SK-N-SH (cell line): ENCODE data around the gene EOLA1. TPM values are rescaled to one million over a fixed set of nuclear protein-coding genes. Genes with fewer than 3 reads are reported as not detected.
A peak's percentile ranks its signal among the peaks of the same experiment; 100 is the strongest.

Experiments used
- CTCF ChIA-PET: fragments of 300-600, 350-600 bp; formaldehyde crosslinking; extraction: SDS; loops from one replicate; lab custom pipeline; 2021; lab: Yijun Ruan, JAX
- POLR2A ChIA-PET: fragments of 350-600 bp; sonication (Branson Sonifier 250); formaldehyde crosslinking; extraction: SDS; loops from one replicate; lab custom pipeline; 2020; ENCODE audit warnings: antibody characterized with exemption, inconsistent platforms; lab: Yijun Ruan, JAX
- DNase-seq: peaks from one replicate; pipeline ENCODE4 v3.0.0; 2012
- H2AFZ ChIP-seq: fragments of 200-600 bp; sonication (generic); 2 replicates; pipeline ENCODE4 v1.8.1; 2016; ENCODE audit warnings: antibody characterized with exemption, mild to moderate bottlenecking, low read depth
- H3F3A ChIP-seq: fragments of 200-600 bp; sonication (generic); replicated peaks from 2 replicates; pipeline ENCODE3; 2016; ENCODE audit warnings: antibody characterized with exemption, mild to moderate bottlenecking; ENCODE audit not compliant: insufficient read depth
- H3K27ac ChIP-seq, 2 experiments: fragments of 200-500 bp in 1 of 2; fragments of 200-600 bp in 1 of 2; sonication (Bioruptor generic) in 1 of 2; sonication (generic), shearing (Covaris generic) in 1 of 2; 2 replicates each; pipeline versions ENCODE4 v1.5.1 to v1.6.1; 2014 to 2016; ENCODE audit warnings: low read depth in 2 of 2, inconsistent platforms in 1 of 2, low read length in 1 of 2, mild to moderate bottlenecking in 1 of 2, mixed read lengths in 1 of 2
- H3K27me3 ChIP-seq: fragments of 200-600 bp; sonication (generic), shearing (Covaris generic); 2 replicates; pipeline ENCODE4 v1.6.1; 2016; ENCODE audit warnings: mixed run types; ENCODE audit not compliant: insufficient read depth
- H3K36me3 ChIP-seq, 2 experiments: fragments of 200-500 bp in 1 of 2; fragments of 200-600 bp in 1 of 2; sonication (Bioruptor generic) in 1 of 2; sonication (generic) in 1 of 2; replicated peaks in 1 of 2; 2 replicates each; pipeline versions ENCODE3 to v1.5.1; 2014 to 2016; ENCODE audit warnings: low read length in 1 of 2, mild to moderate bottlenecking in 1 of 2; ENCODE audit not compliant: insufficient read depth in 2 of 2, control insufficient read depth in 1 of 2
- H3K4me1 ChIP-seq, 2 experiments: fragments of 200-500 bp in 1 of 2; fragments of 200-600 bp in 1 of 2; sonication (Bioruptor generic) in 1 of 2; sonication (generic), shearing (Covaris generic) in 1 of 2; 2 replicates each; pipeline versions ENCODE4 v1.5.1 to v1.6.1; 2014 to 2016; ENCODE audit warnings: low read depth in 1 of 2, low read length in 1 of 2, mixed run types in 1 of 2; ENCODE audit not compliant: insufficient read depth in 2 of 2, control insufficient read depth in 1 of 2
- H3K4me2 ChIP-seq: fragments of 200-600 bp; sonication (generic), shearing (Covaris generic); 2 replicates; pipeline ENCODE4 v1.6.1; 2017; ENCODE audit warnings: mixed run types
- H3K4me3 ChIP-seq, 2 experiments: fragments of 200-500 bp in 1 of 2; fragments of 200-600 bp in 1 of 2; sonication (Bioruptor generic) in 1 of 2; sonication (generic), shearing (Covaris generic) in 1 of 2; 2 replicates each; pipeline versions ENCODE4 v1.5.1 to v1.8.1; 2014 to 2016; ENCODE audit warnings: low read depth in 2 of 2, inconsistent platforms in 1 of 2, low read length in 1 of 2, mild to moderate bottlenecking in 1 of 2, mixed read lengths in 1 of 2, moderate library complexity in 1 of 2
- H3K79me2 ChIP-seq: fragments of 200-600 bp; sonication (generic); 2 replicates; pipeline ENCODE4 v1.8.1; 2017; ENCODE audit warnings: mild to moderate bottlenecking; ENCODE audit not compliant: insufficient read depth
- H3K9ac ChIP-seq: fragments of 200-600 bp; sonication (generic); 2 replicates; pipeline ENCODE4 v1.6.1; 2017; ENCODE audit warnings: mixed run types
- H3K9me2 ChIP-seq: fragments of 200-600 bp; sonication (generic); 2 replicates; pipeline ENCODE4 v1.6.1; 2017; ENCODE audit warnings: mixed run types
- H3K9me3 ChIP-seq: fragments of 200-600 bp; sonication (generic); 2 replicates; pipeline ENCODE4 v1.6.1; 2017; ENCODE audit warnings: mixed run types, mild to moderate bottlenecking, moderate library complexity
- H4K20me1 ChIP-seq: fragments of 200-600 bp; sonication (generic); 2 replicates; pipeline ENCODE4 v1.6.1; 2017; ENCODE audit warnings: mild to moderate bottlenecking, mixed run types; ENCODE audit not compliant: insufficient read depth
- CHD2 ChIP-seq: fragments of 150-350 bp; IDR thresholded peaks from 2 replicates; pipeline ENCODE4 v1.6.1; 2018; ENCODE audit warnings: low read length; ENCODE audit not compliant: partially characterized antibody
- CTCF ChIP-seq: fragments of 200-600 bp; sonication (generic); IDR thresholded peaks from 2 replicates; pipeline ENCODE4 v1.6.1; 2017; ENCODE audit warnings: antibody characterized with exemption, mild to moderate bottlenecking, moderate library complexity
- ELF1 ChIP-seq: IDR thresholded peaks from 2 replicates; pipeline ENCODE4 v1.4.0; 2012
- FOSL2 ChIP-seq: IDR thresholded peaks from 2 replicates; pipeline ENCODE4 v1.4.0; 2012; ENCODE audit warnings: low read depth, mild to moderate bottlenecking, moderate library complexity, borderline replicate concordance
- FOXM1 ChIP-seq: IDR thresholded peaks from 2 replicates; pipeline ENCODE4 v1.4.0; 2012; ENCODE audit warnings: low read depth, mild to moderate bottlenecking
- GABPA ChIP-seq: IDR thresholded peaks from 2 replicates; pipeline ENCODE4 v1.4.0; 2012; ENCODE audit warnings: low read depth, mild to moderate bottlenecking
- GATA2 ChIP-seq: sonication (generic); formaldehyde crosslinking; IDR thresholded peaks from 2 replicates; pipeline ENCODE4 v1.5.0; 2020; ENCODE audit warnings: mild to moderate bottlenecking, missing genetic modification reagents
- JUND ChIP-seq: IDR thresholded peaks from 2 replicates; pipeline ENCODE4 v1.4.0; 2012
- MAX ChIP-seq: IDR thresholded peaks from 2 replicates; pipeline ENCODE4 v1.4.0; 2012; ENCODE audit warnings: low read depth
- MXI1 ChIP-seq: IDR thresholded peaks from 2 replicates; pipeline ENCODE4 v1.6.1; 2012; ENCODE audit warnings: mild to moderate bottlenecking, low read depth, low read length, improper control_type of control experiment
- PBX3 ChIP-seq: IDR thresholded peaks from 2 replicates; pipeline ENCODE4; 2012
- RFX5 ChIP-seq: IDR thresholded peaks from 2 replicates; pipeline ENCODE4 v1.6.1; 2012; ENCODE audit warnings: mild to moderate bottlenecking, improper control_type of control experiment, low read length
- SMC3 ChIP-seq: IDR thresholded peaks from 2 replicates; pipeline ENCODE4 v1.6.1; 2012; ENCODE audit warnings: low read depth, low read length, improper control_type of control experiment
- TCF12 ChIP-seq: IDR thresholded peaks from 2 replicates; pipeline ENCODE4 v1.4.0; 2012
- TEAD4 ChIP-seq: IDR thresholded peaks from 2 replicates; pipeline ENCODE4 v1.4.0; 2012; ENCODE audit warnings: mild to moderate bottlenecking, borderline replicate concordance; ENCODE audit not compliant: insufficient read depth
- ZBTB33 ChIP-seq: IDR thresholded peaks from 2 replicates; pipeline ENCODE4 v1.4.0; 2012; ENCODE audit warnings: low read depth, borderline replicate concordance
- WGBS: methylation state at CpG from one replicate; pipeline ENCODE4 v1.1.6; 2017; ENCODE audit warnings: low lambda C conversion rate; 5-methylcytosine and 5-hydroxymethylcytosine counted together
- polyA plus RNA-seq, 3 experiments: library from polyadenylated mRNA; depleted of rRNA; stranded (reverse); fragments of >200 nt; gene quantifications; 2 replicates each; pipeline ENCODE4 v1.2.3, GENCODE V29; 2012

Gene EOLA1
- polyA plus RNA-seq, 1 of the 3 experiments (the other 2 are of a cell fraction) = 16.3 TPM

- WGBS = 23% methylated on average over 4 of the region's 4 CpGs
- H3K79me2 ChIP-seq = no peaks in the 10 kb centered on the region
- H3K9me3 ChIP-seq = no peaks in the 10 kb centered on the region
- no peak overlapping the region for H3K9ac ChIP-seq
- ChIA-PET CTCF (interaction anchor here (0.8 to 2.5 kb wide), 2 partner anchors 17 to 22 kb away, joined by 4 to 8 read pairs; no protein-coding TSS in a partner anchor), POLR2A (no interaction called here)
- H3K4me3 ChIP-seq = no peak overlapping the region
- no peak overlapping the region for H3K4me2 ChIP-seq
- H4K20me1 ChIP-seq = peaks cover 18% of the 10 kb centered on the region; the same call in 1 of the 2 replicates
- no peaks in the 10 kb centered on the region; a peak in 1 of 4 replicates for H3K4me1 ChIP-seq
- TF ChIP-seq JUND (no peak), GABPA (no peak), PBX3 (no peak), MXI1 (no peak)
- no peaks in the 10 kb centered on the region for H3F3A ChIP-seq
- H3K36me3 ChIP-seq = peaks cover 35 to 56% of the 10 kb centered on the region in 2 experiments
- no peaks in the 10 kb centered on the region for H3K27me3 ChIP-seq
- peak overlapping the region in 1 of 2 experiments; percentile 22; a peak in 2 of 4 replicates for H3K27ac ChIP-seq
- H2AFZ ChIP-seq = no peak overlapping the region
- no peak for DNase-seq
- H3K9me2 ChIP-seq = no peaks in the 10 kb centered on the region
Measured at GRCh38 chrX:149494844-149495565, 45.8 kb upstream of the EOLA1 start.

GRCh38 chrX:149495573-149496071 is 45.2 kb upstream of the EOLA1 start:
- Histone ChIP-seq H3K9ac (no peak overlapping the region), H3F3A (no peaks in the 10 kb centered on the region), H3K9me2 (no peaks in the 10 kb centered on the region), H2AFZ (no peak overlapping the region), H3K79me2 (no peaks in the 10 kb centered on the region), H4K20me1 (peaks cover 18% of the 10 kb centered on the region; the same call in 1 of the 2 replicates), H3K9me3 (no peaks in the 10 kb centered on the region), H3K4me3 (no peak overlapping the region), H3K36me3 (peaks cover 38 to 57% of the 10 kb centered on the region in 2 experiments), H3K4me1 (no peaks in the 10 kb centered on the region; a peak in 1 of 4 replicates), H3K27ac (peak overlapping the region in 1 of 2 experiments; percentile 22; a peak in 2 of 4 replicates), H3K27me3 (no peaks in the 10 kb centered on the region), H3K4me2 (no peak overlapping the region)
- CTCF ChIA-PET = interaction anchor here (0.8 to 2.5 kb wide), 2 partner anchors 16 to 23 kb away, joined by 4 to 8 read pairs; no protein-coding TSS in a partner anchor
- DNase-seq = no peak
- TF ChIP-seq GABPA = no peak
- TF ChIP-seq ELF1 = no peak
- peak; percentile 23; the same call in 1 of the 2 replicates for TF ChIP-seq FOSL2
- WGBS = 58% methylated on average over 3 of the region's 5 CpGs
- POLR2A ChIA-PET = no interaction called here

- no peaks in the 10 kb centered on the region for H3K9me2 ChIP-seq
- DNase-seq = no peak
- no peaks in the 10 kb centered on the region for H3F3A ChIP-seq
- H3K4me1 ChIP-seq = peaks cover 0 to 5% of the 10 kb centered on the region in 2 experiments; a peak in 1 of 4 replicates
- no peaks in the 10 kb centered on the region for H3K9me3 ChIP-seq
- peaks cover 35 to 64% of the 10 kb centered on the region in 2 experiments for H3K36me3 ChIP-seq
- CTCF ChIA-PET = interaction anchor here (0.7 to 0.9 kb wide), 2 partner anchors 10 to 15 kb away, joined by 3 read pairs; no protein-coding TSS in a partner anchor
- POLR2A ChIA-PET = no interaction called here
- no peaks in the 10 kb centered on the region for H3K27me3 ChIP-seq
- no peak overlapping the region for H2AFZ ChIP-seq
- H3K79me2 ChIP-seq = peaks cover 5% of the 10 kb centered on the region; the same call in 1 of the 2 replicates
- no peak overlapping the region for H3K27ac ChIP-seq
- no peak overlapping the region for H3K4me3 ChIP-seq
- peaks cover 10% of the 10 kb centered on the region; the same call in 1 of the 2 replicates for H4K20me1 ChIP-seq
- WGBS = 35% methylated on average over 1 of the region's 1 CpG
- no peak overlapping the region for H3K9ac ChIP-seq
- no peak overlapping the region for H3K4me2 ChIP-seq
- no peak for TF ChIP-seq TEAD4
- TF ChIP-seq FOSL2 = no peak
- TF ChIP-seq CTCF = no peak
- TF ChIP-seq MAX = no peak
- no peak for TF ChIP-seq ZBTB33
- TF ChIP-seq GATA2 = no peak
- no peak for TF ChIP-seq RFX5
- no peak for TF ChIP-seq FOXM1
- TF ChIP-seq CHD2 = no peak
- no peak for TF ChIP-seq SMC3
- no peak for TF ChIP-seq TCF12
Measured at GRCh38 chrX:149497054-149497453, 43.8 kb upstream of the EOLA1 start.
